HG03520 (cell line): ENCODE measurements around the gene FZD2.

ENCODE experiments used
- ATAC-seq: cut with Tn5 transposase; IDR thresholded peaks from one replicate; pipeline ENCODE4 v1.9.1; 2021; ENCODE audit warnings: mild to moderate bottlenecking, moderate library complexity; ENCODE audit not compliant: unreplicated experiment

FZD2 gene

GRCh38 chr17:44606658-44607057 is 49.4 kb downstream of the FZD2 start:
- ATAC-seq, result no peak

- no peak for ATAC-seq
These were observed 50.8 kb downstream of the FZD2 start for GRCh38 chr17:44607836-44608690.

DNA sequence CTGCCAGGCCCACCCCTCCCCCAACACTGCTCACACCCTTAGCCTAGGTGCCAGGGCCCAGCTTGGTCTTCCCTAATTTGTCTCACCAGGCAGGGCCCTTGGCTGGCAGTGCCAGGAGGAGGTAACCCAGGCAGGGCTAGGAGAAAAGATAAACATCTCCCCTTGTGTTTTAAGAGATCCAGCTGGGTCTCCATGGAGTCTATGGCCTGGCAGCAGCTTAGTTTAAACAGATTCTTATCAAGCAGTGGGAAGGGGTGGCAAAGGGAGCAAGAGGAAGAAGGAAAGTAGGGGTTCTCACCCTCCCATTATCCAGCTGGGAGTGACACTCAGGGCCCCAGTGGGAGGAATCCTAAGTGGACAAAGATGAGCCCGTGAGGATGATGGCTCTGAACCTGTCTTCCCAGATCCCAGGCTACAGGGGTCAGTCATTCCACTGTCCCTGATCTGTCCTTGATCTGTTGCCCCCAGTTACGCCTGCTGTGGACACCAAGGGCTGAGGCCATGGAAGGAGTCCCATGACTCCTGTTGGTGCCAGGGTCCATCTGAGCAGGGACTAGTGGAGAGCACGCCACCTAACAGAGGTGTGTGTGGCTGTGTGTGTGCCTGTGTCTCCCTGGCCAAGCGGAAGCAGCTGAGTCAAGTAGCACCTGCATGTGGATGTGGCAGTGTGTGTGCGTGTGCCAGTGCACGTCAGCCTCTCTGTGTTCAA is 51.6 kb downstream of the FZD2 start:
- ATAC-seq, result no peak

GRCh38 chr17:44610331-44610730 is 53.0 kb downstream of the FZD2 start:
- ATAC-seq, result no peak
